HG03039 (cell line): ENCODE measurements around the gene MCOLN1.

Experiments
- ATAC-seq: cut with Tn5 transposase; IDR thresholded peaks from one replicate; pipeline ENCODE4 v1.9.1; 2021; ENCODE audit warnings: mild to moderate bottlenecking, moderate library complexity; ENCODE audit not compliant: unreplicated experiment

The MCOLN1 gene

GRCh38 chr19:7541828-7542443, 19.5 kb downstream of the MCOLN1 start:
- ATAC-seq: no peak

GRCh38 chr19:7542556-7543348, 20.3 kb downstream of the MCOLN1 start:
- no peak for ATAC-seq

- no peak for ATAC-seq
Measured at GRCh38 chr19:7544626-7545025, 22.2 kb downstream of the MCOLN1 start.

- no peak for ATAC-seq
Measured at GRCh38 chr19:7545300-7545699, 22.9 kb downstream of the MCOLN1 start.

GRCh38 chr19:7545904-7546303, 23.5 kb downstream of the MCOLN1 start:
- ATAC-seq: no peak

GRCh38 chr19:7547159-7547558, 24.7 kb downstream of the MCOLN1 start:
- no peak for ATAC-seq

GRCh38 chr19:7549429-7550148, 27.2 kb downstream of the MCOLN1 start:
- no peak for ATAC-seq

GRCh38 chr19:7550169-7550770, 27.8 kb downstream of the MCOLN1 start:
- ATAC-seq: no peak

GRCh38 chr19:7550987-7551761, 28.8 kb downstream of the MCOLN1 start:
- ATAC-seq: no peak

- no peak for ATAC-seq
Measured at GRCh38 chr19:7552781-7553180, 30.4 kb downstream of the MCOLN1 start.

GRCh38 chr19:7554565-7554964, 32.1 kb downstream of the MCOLN1 start:
- ATAC-seq: no peak

GRCh38 chr19:7554990-7555864, 32.8 kb downstream of the MCOLN1 start:
- no peak for ATAC-seq

GRCh38 chr19:7556696-7557315, 34.4 kb downstream of the MCOLN1 start:
- no peak for ATAC-seq

GRCh38 chr19:7558667-7559066, 36.2 kb downstream of the MCOLN1 start:
- no peak for ATAC-seq

GRCh38 chr19:7559102-7559501, 36.7 kb downstream of the MCOLN1 start:
- no peak for ATAC-seq

- ATAC-seq: no peak
Measured at GRCh38 chr19:7560255-7560654, 37.8 kb downstream of the MCOLN1 start.

- ATAC-seq: no peak
Measured at GRCh38 chr19:7561325-7561724, 38.9 kb downstream of the MCOLN1 start.

GRCh38 chr19:7562646-7563393, 40.4 kb downstream of the MCOLN1 start:
- ATAC-seq: no peak

GRCh38 chr19:7564866-7565265, 42.4 kb downstream of the MCOLN1 start:
- no peak for ATAC-seq
